ENCODE measurements around the gene KIAA0825. TPM values are rescaled to one million over a fixed set of nuclear protein-coding genes. Genes with fewer than 3 reads are reported as not detected.

Gene KIAA0825
- polyA plus RNA-seq, 1 of the 3 experiments (the other 2 are of a cell fraction) = 0.61 TPM

DNA sequence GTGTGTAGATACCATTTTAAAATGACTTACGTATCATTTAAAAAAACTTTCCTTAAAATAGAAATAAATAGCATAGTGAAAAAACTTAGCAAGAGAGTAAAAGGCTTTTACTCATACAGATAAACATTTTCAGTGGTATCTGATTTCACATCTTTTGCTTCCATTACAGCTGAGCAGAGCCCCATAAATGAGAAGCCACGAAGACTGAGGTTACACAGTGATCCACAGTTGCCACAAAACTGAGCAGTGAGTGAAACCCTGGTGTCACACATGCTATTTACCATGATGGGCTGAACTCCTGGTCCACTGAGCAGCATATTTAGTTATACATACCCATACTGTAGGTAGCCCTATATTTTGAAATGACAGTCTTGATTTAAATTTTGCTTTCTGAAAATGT is 401.2 kb downstream of the KIAA0825 start:
- Histone ChIP-seq H3K9ac (no peak overlapping the region), H3K36me3 (replicated peaks in 1 of 2; ENCODE audit: control insufficient read depth in 1 of 2, insufficient read depth in 2 of 2, low read length in 1 of 2) (no peaks in the 10 kb centered on the region), H3K27me3 (ENCODE audit: insufficient read depth) (no peaks in the 10 kb centered on the region), H2AFZ (ENCODE audit: low read depth) (no peak overlapping the region), H3K9me3 (no peaks in the 10 kb centered on the region), H3K9me2 (no peaks in the 10 kb centered on the region), H3F3A (replicated peaks; ENCODE audit: insufficient read depth) (no peaks in the 10 kb centered on the region), H3K27ac (ENCODE audit: low read depth in 2 of 2, low read length in 1 of 2) (peak overlapping the region; percentile 7 to 69; a peak in 2 of 4 replicates), H3K79me2 (ENCODE audit: insufficient read depth) (no peaks in the 10 kb centered on the region), H4K20me1 (ENCODE audit: insufficient read depth) (no peaks in the 10 kb centered on the region), H3K4me2 (no peak overlapping the region), H3K4me3 (ENCODE audit: low read depth in 2 of 2, low read length in 1 of 2) (no peak overlapping the region), H3K4me1 (ENCODE audit: control insufficient read depth in 1 of 2, insufficient read depth in 2 of 2, low read depth in 1 of 2, low read length in 1 of 2) (peaks cover 0 to 10% of the 10 kb centered on the region in 2 experiments; a peak in 1 of 4 replicates)
- CTCF ChIA-PET = no interaction called here
- POLR2A ChIA-PET = no interaction called here
- TF ChIP-seq MXI1 (IDR thresholded peaks at IDR 0.05; ENCODE audit: low read depth, low read length) = no peak
- TF ChIP-seq TCF12 (IDR thresholded peaks at IDR 0.05) = 0 out of 2 replicates have a peak, but pooled peaks have one; percentile 8
- DNase-seq = no peak
- WGBS (ENCODE audit: low lambda C conversion rate) = 73% methylated on average over 2 of the region's 2 CpGs

GRCh38 chr5:94212476-94212875 is 405.9 kb downstream of the KIAA0825 start:
- POLR2A ChIA-PET = no interaction called here
- no peak overlapping the region for H2AFZ ChIP-seq (ENCODE audit: low read depth)
- no peak overlapping the region for H3K27ac ChIP-seq (ENCODE audit: low read depth in 2 of 2, low read length in 1 of 2)
- H3F3A ChIP-seq (replicated peaks; ENCODE audit: insufficient read depth) = no peaks in the 10 kb centered on the region
- H3K9ac ChIP-seq = no peak overlapping the region
- DNase-seq = no peak
- CTCF ChIA-PET = interaction anchor here (0.6 kb wide), 1 partner anchor 12 kb away, joined by 4 read pairs; no protein-coding TSS in a partner anchor
- no peaks in the 10 kb centered on the region for H4K20me1 ChIP-seq (ENCODE audit: insufficient read depth)
- no peaks in the 10 kb centered on the region for H3K27me3 ChIP-seq (ENCODE audit: insufficient read depth)
- H3K9me2 ChIP-seq = no peaks in the 10 kb centered on the region
- no peak overlapping the region for H3K4me3 ChIP-seq (ENCODE audit: low read depth in 2 of 2, low read length in 1 of 2)
- no CpG with 5 or more reads among the region's 1 CpG for WGBS (ENCODE audit: low lambda C conversion rate)
- peaks cover 3% of the 10 kb centered on the region in 2 experiments; a peak in 2 of 4 replicates for H3K4me1 ChIP-seq (ENCODE audit: control insufficient read depth in 1 of 2, insufficient read depth in 2 of 2, low read depth in 1 of 2, low read length in 1 of 2)
- no peaks in the 10 kb centered on the region for H3K9me3 ChIP-seq
- TF ChIP-seq SIN3A (IDR thresholded peaks at IDR 0.05; ENCODE audit: borderline replicate concordance, low read depth, low read length) (no peak), RCOR1 (IDR thresholded peaks at IDR 0.05; ENCODE audit: low read length) (no peak), GATA2 (CRISPR knock-in tag; IDR thresholded peaks at IDR 0.05) (no peak), EP300 (IDR thresholded peaks at IDR 0.05; ENCODE audit: borderline replicate concordance in 1 of 2, low read depth in 1 of 2, low read length in 1 of 2) (no peak), REST (IDR thresholded peaks at IDR 0.05; ENCODE audit: low read depth, low read length) (no peak), JUND (IDR thresholded peaks at IDR 0.05) (no peak), MXI1 (IDR thresholded peaks at IDR 0.05; ENCODE audit: low read depth, low read length) (no peak), RXRA (IDR thresholded peaks at IDR 0.05; ENCODE audit: borderline replicate concordance, low read depth) (no peak)
- H3K36me3 ChIP-seq (replicated peaks in 1 of 2; ENCODE audit: control insufficient read depth in 1 of 2, insufficient read depth in 2 of 2, low read length in 1 of 2) = no peaks in the 10 kb centered on the region
- no peak overlapping the region for H3K4me2 ChIP-seq
- H3K79me2 ChIP-seq (ENCODE audit: insufficient read depth) = no peaks in the 10 kb centered on the region
